GM19023 (cell line): ENCODE results near the gene FAM83F.

Experiments
- ATAC-seq: cut with Tn5 transposase; IDR thresholded peaks from one replicate; pipeline ENCODE4 v1.9.1; 2021; ENCODE audit warnings: mild to moderate bottlenecking, moderate library complexity; ENCODE audit not compliant: unreplicated experiment

The FAM83F gene

GRCh38 chr22:39962071-39962470, 32.7 kb upstream of the FAM83F start:
- no peak for ATAC-seq

DNA sequence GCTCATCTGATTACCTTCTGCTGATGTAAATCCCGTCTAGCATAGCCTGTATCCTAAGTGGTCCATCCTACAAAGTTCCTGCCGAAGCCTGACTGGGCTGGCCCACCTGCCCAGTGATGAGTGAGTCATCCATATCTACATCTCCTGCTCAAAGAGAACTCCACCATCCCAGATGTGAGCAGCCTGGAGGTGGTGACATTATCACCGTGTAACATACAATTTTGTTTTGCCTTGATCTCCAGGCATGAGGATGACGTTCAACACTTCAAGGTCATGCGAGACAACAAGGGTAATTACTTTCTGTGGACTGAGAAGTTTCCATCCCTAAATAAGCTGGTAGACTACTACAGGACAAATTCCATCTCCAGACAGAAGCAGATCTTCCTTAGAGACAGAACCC, 29.0 kb upstream of the FAM83F start:
- ATAC-seq: no peak

GRCh38 chr22:39966470-39966869, 28.3 kb upstream of the FAM83F start:
- ATAC-seq: no peak

- no peak for ATAC-seq
These were observed 27.5 kb upstream of the FAM83F start for GRCh38 chr22:39967103-39967829.

GRCh38 chr22:39967996-39968972, 26.5 kb upstream of the FAM83F start:
- no peak for ATAC-seq

- ATAC-seq: no peak
These were observed 24.0 kb upstream of the FAM83F start for GRCh38 chr22:39970742-39971141.

GRCh38 chr22:39972641-39973040, 22.1 kb upstream of the FAM83F start:
- ATAC-seq: no peak

DNA sequence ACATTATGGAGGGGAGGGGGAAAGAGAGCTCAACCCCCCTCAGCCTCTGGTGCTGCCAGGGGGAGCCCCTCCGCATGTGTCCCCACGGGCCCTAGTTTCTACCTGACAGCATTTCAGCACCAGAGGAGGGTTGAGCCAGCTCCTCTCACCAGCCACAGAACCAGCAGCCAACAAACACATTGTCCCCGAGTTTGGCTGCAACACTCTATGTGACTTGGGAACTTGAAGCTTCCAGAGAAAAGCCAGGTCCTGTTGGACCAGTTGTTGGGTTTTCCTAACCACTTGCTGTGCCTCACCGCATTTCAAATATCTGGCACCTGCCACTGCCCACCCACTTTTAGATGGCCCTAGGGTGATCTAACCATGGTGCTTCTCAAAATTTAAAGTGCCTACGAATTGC, 21.1 kb upstream of the FAM83F start:
- ATAC-seq: no peak

- ATAC-seq: no peak
These were observed 20.7 kb upstream of the FAM83F start for GRCh38 chr22:39974065-39974464.

DNA sequence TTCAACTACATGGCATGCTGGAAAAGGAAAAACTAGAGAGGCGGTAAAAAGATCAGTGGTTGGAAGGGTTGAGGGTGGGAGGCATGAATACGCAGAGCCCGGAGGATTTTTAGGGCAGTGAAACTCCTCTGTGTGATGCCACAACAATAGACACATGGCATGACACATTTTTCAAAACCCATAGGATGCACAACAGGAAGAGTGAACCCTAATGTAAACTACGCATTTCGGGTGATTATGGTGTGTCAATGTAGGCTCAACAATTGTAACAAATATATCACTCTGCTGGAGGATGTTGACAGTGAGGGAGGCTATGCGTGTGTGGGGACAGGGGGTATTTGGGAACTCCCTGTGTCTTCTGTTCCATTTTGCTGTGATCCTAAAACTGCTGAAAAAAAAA, 15.7 kb upstream of the FAM83F start:
- no peak for ATAC-seq

GRCh38 chr22:39979458-39979857, 15.3 kb upstream of the FAM83F start:
- ATAC-seq: no peak

GRCh38 chr22:39980596-39980995, 14.2 kb upstream of the FAM83F start:
- no peak for ATAC-seq

- ATAC-seq: no peak
These were observed 11.4 kb upstream of the FAM83F start for GRCh38 chr22:39983346-39983745.

- no peak for ATAC-seq
These were observed 10.7 kb upstream of the FAM83F start for GRCh38 chr22:39984006-39984405.

DNA sequence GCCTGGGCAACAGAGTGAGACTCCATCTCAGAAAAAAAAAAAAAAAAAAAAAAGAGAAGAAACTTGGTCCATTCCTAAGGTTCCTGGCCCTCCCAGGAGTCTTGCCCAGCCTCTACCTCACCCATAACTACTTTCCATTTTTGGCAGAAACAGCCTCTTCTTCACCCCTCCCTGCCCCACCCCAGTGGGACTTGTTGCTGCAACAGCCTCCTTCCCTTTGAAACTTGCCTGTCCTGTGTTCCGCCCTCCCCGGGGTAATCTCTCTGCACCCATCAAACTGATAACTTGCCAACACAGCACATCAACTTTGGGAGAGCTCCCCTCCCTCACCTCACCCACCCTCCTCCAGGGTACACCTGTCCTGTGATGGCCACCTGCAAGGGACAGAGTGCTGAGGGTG, 10.0 kb upstream of the FAM83F start:
- ATAC-seq: no peak

DNA sequence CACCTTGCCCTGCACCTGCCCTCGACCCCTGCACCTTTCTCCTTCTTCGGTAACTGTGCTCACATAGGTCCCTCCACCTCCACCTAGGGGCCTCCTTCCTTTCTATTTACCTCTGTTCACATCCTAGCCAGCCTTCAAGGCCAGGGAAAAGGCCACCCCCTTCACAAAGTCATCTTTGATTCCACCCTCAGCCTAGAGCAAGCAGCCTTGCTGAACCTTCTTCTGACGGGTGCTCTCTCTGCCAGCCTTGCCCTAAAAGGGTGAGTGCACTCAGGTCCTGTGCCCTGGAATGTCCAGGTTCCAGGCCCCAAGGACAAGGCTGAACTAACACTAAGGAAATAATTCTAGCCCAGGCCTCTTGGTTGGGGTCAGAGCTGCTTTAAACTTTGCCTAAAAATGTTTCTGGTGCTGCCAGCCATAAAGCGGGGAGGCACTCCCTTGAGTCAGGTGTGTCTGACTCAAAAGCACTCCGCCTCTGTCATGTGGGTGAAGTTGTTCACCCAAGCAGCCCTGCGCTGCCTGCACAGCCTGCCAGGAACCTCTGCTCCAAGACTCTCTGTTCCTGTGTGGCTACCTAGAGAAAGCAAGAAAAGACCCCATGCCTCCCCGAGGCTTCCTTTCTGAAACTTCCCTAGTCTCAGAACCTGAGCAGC, 9.2 kb upstream of the FAM83F start:
- no peak for ATAC-seq

- ATAC-seq: no peak
These were observed 6.2 kb upstream of the FAM83F start for GRCh38 chr22:39988386-39989114.

- ATAC-seq: no peak
These were observed 5.1 kb upstream of the FAM83F start for GRCh38 chr22:39989633-39990032.

- ATAC-seq: no peak
These were observed 4.1 kb upstream of the FAM83F start for GRCh38 chr22:39990686-39991085.

- no peak for ATAC-seq
These were observed 3.4 kb upstream of the FAM83F start for GRCh38 chr22:39991159-39991860.
